HG02588 (cell line): ENCODE results near the gene ADGB.

Experiments used
- ATAC-seq: cut with Tn5 transposase; IDR thresholded peaks from one replicate; pipeline ENCODE4 v1.9.1; 2021; ENCODE audit warnings: mild to moderate bottlenecking, moderate library complexity; ENCODE audit not compliant: unreplicated experiment

ADGB gene

GRCh38 chr6:146859795-146860495 lies 261.2 kb downstream of the ADGB start:
- ATAC-seq, result no peak

- ATAC-seq, result no peak
Observed at GRCh38 chr6:146860583-146860982, 261.8 kb downstream of the ADGB start.

- ATAC-seq, result no peak
Observed at GRCh38 chr6:146861029-146861563, 262.3 kb downstream of the ADGB start.

GRCh38 chr6:146861716-146862115 lies 262.9 kb downstream of the ADGB start:
- ATAC-seq, result no peak

- no peak for ATAC-seq
Observed at GRCh38 chr6:146862508-146862919, 263.7 kb downstream of the ADGB start.

GRCh38 chr6:146864300-146864699 lies 265.5 kb downstream of the ADGB start:
- ATAC-seq, result no peak

- ATAC-seq, result no peak
Observed at GRCh38 chr6:146864885-146865284, 266.1 kb downstream of the ADGB start.
